SK-N-SH (cell line): Measurements from ENCODE around the gene EPB41L4B.

Experiments
- CHD2 ChIP-seq: fragments of 150-350 bp; IDR thresholded peaks from 2 replicates; pipeline ENCODE4 v1.6.1; 2018; ENCODE audit warnings: low read length; ENCODE audit not compliant: partially characterized antibody
- CTCF ChIP-seq: fragments of 200-600 bp; sonication (generic); IDR thresholded peaks from 2 replicates; pipeline ENCODE4 v1.6.1; 2017; ENCODE audit warnings: antibody characterized with exemption, mild to moderate bottlenecking, moderate library complexity
- EP300 ChIP-seq, 2 experiments: IDR thresholded peaks; 2 replicates each; pipeline versions ENCODE4 v1.4.0 to v1.6.1; 2012; ENCODE audit warnings: borderline replicate concordance in 1 of 2, low read depth in 1 of 2, low read length in 1 of 2
- EZH2phosphoT487 ChIP-seq: fragments of 200-600 bp; sonication (generic); IDR thresholded peaks from 2 replicates; pipeline ENCODE4 v1.6.1; 2017; ENCODE audit warnings: low read depth, mixed run types, mild to moderate bottlenecking, antibody characterized with exemption, moderate library complexity, borderline replicate concordance
- GATA2 ChIP-seq: sonication (generic); formaldehyde crosslinking; IDR thresholded peaks from 2 replicates; pipeline ENCODE4 v1.5.0; 2020; ENCODE audit warnings: mild to moderate bottlenecking, missing genetic modification reagents
- JUND ChIP-seq: IDR thresholded peaks from 2 replicates; pipeline ENCODE4 v1.4.0; 2012
- POLR2AphosphoS5 ChIP-seq: IDR thresholded peaks from 2 replicates; pipeline ENCODE4 v1.6.1; 2012; ENCODE audit warnings: low read depth, low read length
- REST ChIP-seq: IDR thresholded peaks from 2 replicates; pipeline ENCODE4 v1.6.1; 2012; ENCODE audit warnings: mild to moderate bottlenecking, low read depth, low read length, moderate library complexity
- RXRA ChIP-seq: IDR thresholded peaks from 2 replicates; pipeline ENCODE4 v1.4.0; 2012; ENCODE audit warnings: low read depth, mild to moderate bottlenecking, borderline replicate concordance
- SMC3 ChIP-seq: IDR thresholded peaks from 2 replicates; pipeline ENCODE4 v1.6.1; 2012; ENCODE audit warnings: low read depth, low read length, improper control_type of control experiment
- YY1 ChIP-seq: IDR thresholded peaks from 2 replicates; pipeline ENCODE4 v1.4.0; 2012; ENCODE audit warnings: low read depth, mild to moderate bottlenecking
- ZBTB33 ChIP-seq: IDR thresholded peaks from 2 replicates; pipeline ENCODE4 v1.4.0; 2012; ENCODE audit warnings: low read depth, borderline replicate concordance
- TF ChIP-seq, protein P1 (sequence below): IDR thresholded peaks from 2 replicates; pipeline ENCODE4 v1.4.0; 2012; ENCODE audit warnings: low read depth

- no peak for TF ChIP-seq CTCF
- no peak for TF ChIP-seq EZH2phosphoT487
- no peak for TF ChIP-seq JUND
- no peak for TF ChIP-seq GATA2 (CRISPR knock-in tag)
- no peak for TF ChIP-seq EP300 (IDR thresholded peaks at IDR 0.05; ENCODE audit: borderline replicate concordance in 1 of 2, low read depth in 1 of 2, low read length in 1 of 2)
- TF ChIP-seq RXRA, result no peak
- TF ChIP-seq CHD2, result no peak
- no peak for TF ChIP-seq POLR2AphosphoS5
- TF ChIP-seq, protein P1, sequence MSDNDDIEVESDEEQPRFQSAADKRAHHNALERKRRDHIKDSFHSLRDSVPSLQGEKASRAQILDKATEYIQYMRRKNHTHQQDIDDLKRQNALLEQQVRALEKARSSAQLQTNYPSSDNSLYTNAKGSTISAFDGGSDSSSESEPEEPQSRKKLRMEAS, result no peak
- no peak for TF ChIP-seq ZBTB33
- TF ChIP-seq SMC3, result no peak
- no peak for TF ChIP-seq REST
- TF ChIP-seq YY1, result no peak
These were observed 175.8 kb downstream of the EPB41L4B start for GRCh38 chr9:109145051-109145450.
